OCI-LY3 (cell line): Measurements from ENCODE around the gene TMEM39A.

Experiments
- H2AFZ ChIP-seq: fragments of 200-600, 300-600 bp; shearing (Covaris generic); 2 replicates; pipeline ENCODE4 v1.6.0; 2014; ENCODE audit warnings: antibody characterized with exemption, low read depth, low read length
- H3K27ac ChIP-seq: fragments of 200-600, 300-600 bp; sonication (generic); 2 replicates; pipeline ENCODE4 v1.5.1; 2014; ENCODE audit warnings: mild to moderate bottlenecking, low read length, moderate library complexity, mixed read lengths
- H3K27me3 ChIP-seq: fragments of 200-600, 300-600 bp; sonication (generic); 2 replicates; pipeline ENCODE4 v1.6.1; 2014; ENCODE audit warnings: low read depth, low read length, mixed read lengths
- H3K36me3 ChIP-seq: fragments of 200-600, 300-600 bp; sonication (generic); replicated peaks from 2 replicates; pipeline ENCODE3; 2014; ENCODE audit warnings: low read depth, low read length, mixed read lengths
- H3K4me1 ChIP-seq: fragments of 300-600, 200-600 bp; sonication (generic); 2 replicates; pipeline ENCODE4 v1.6.1; 2014; ENCODE audit warnings: low read length, mixed read lengths
- H3K4me2 ChIP-seq: fragments of 200-600, 300-600 bp; sonication (generic); 2 replicates; pipeline ENCODE4 v1.6.1; 2014; ENCODE audit warnings: low read length, mixed read lengths
- H3K4me3 ChIP-seq: fragments of 300-600, 200-600 bp; sonication (generic); 2 replicates; pipeline ENCODE4 v1.5.1; 2014; ENCODE audit warnings: antibody characterized with exemption, mild to moderate bottlenecking, low read length, moderate library complexity
- H3K79me2 ChIP-seq: fragments of 300-600, 200-600 bp; shearing (Covaris generic); 2 replicates; pipeline ENCODE4 v1.6.1; 2014; ENCODE audit warnings: mild to moderate bottlenecking, low read length, mixed read lengths
- H3K9ac ChIP-seq: fragments of 300-600, 200-600 bp; shearing (Covaris generic); 2 replicates; pipeline ENCODE4 v1.6.0; 2014; ENCODE audit warnings: mild to moderate bottlenecking, low read length, moderate library complexity
- H3K9me3 ChIP-seq: fragments of 200-600, 300-600 bp; shearing (Covaris generic); 2 replicates; pipeline ENCODE4 v1.6.1; 2014; ENCODE audit warnings: low read length, mixed read lengths; ENCODE audit not compliant: insufficient read depth
- H4K20me1 ChIP-seq: fragments of 200-600, 300-600 bp; sonication (generic); 2 replicates; pipeline ENCODE4 v1.6.1; 2016; ENCODE audit warnings: low read length, mixed read lengths; ENCODE audit not compliant: insufficient read depth
- EZH2phosphoT487 ChIP-seq: fragments of 200-600 bp; shearing (Covaris generic); IDR thresholded peaks from 2 replicates; pipeline ENCODE4 v1.6.1; 2018; ENCODE audit warnings: antibody characterized with exemption, mixed run types, low read depth
- TF ChIP-seq, protein P1 (sequence below): fragments of 200-600, 300-600 bp; sonication (generic); IDR thresholded peaks from 2 replicates; pipeline ENCODE4 v1.5.1; 2014; ENCODE audit warnings: antibody characterized with exemption, low read length, low read depth

TMEM39A gene

DNA sequence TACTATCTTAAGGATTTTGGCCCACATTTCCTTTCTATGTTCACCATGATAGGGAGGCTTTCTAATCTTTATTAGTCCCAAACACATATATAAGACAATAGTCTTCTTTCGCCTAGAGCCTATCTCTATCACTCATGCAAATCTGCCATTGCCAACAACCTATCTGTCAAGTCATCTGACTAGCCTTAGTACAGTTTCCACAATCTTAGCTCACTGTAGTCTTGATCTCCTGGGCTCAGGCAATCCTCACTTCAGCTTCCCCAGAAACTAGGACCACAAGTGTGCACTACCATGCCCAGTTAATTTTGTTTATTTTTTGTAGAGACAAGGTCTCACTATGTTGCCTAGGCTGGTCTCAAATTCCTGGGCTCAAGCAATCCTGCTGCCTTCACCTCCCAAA is 6.9 kb downstream of the TMEM39A start:
- Histone ChIP-seq H3K4me1 (no peaks in the 10 kb centered on the region), H3K4me3 (no peak overlapping the region), H3K9me3 (no peaks in the 10 kb centered on the region), H2AFZ (no peak overlapping the region), H3K36me3 (peaks cover 71% of the 10 kb centered on the region), H3K27me3 (no peaks in the 10 kb centered on the region), H4K20me1 (no peaks in the 10 kb centered on the region; the same call in 1 of the 2 replicates), H3K27ac (no peak overlapping the region), H3K9ac (no peak overlapping the region), H3K79me2 (peaks cover 39% of the 10 kb centered on the region), H3K4me2 (no peak overlapping the region)
- TF ChIP-seq EZH2phosphoT487 = no peak
- TF ChIP-seq, protein P1, sequence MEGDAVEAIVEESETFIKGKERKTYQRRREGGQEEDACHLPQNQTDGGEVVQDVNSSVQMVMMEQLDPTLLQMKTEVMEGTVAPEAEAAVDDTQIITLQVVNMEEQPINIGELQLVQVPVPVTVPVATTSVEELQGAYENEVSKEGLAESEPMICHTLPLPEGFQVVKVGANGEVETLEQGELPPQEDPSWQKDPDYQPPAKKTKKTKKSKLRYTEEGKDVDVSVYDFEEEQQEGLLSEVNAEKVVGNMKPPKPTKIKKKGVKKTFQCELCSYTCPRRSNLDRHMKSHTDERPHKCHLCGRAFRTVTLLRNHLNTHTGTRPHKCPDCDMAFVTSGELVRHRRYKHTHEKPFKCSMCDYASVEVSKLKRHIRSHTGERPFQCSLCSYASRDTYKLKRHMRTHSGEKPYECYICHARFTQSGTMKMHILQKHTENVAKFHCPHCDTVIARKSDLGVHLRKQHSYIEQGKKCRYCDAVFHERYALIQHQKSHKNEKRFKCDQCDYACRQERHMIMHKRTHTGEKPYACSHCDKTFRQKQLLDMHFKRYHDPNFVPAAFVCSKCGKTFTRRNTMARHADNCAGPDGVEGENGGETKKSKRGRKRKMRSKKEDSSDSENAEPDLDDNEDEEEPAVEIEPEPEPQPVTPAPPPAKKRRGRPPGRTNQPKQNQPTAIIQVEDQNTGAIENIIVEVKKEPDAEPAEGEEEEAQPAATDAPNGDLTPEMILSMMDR = no peak

DNA sequence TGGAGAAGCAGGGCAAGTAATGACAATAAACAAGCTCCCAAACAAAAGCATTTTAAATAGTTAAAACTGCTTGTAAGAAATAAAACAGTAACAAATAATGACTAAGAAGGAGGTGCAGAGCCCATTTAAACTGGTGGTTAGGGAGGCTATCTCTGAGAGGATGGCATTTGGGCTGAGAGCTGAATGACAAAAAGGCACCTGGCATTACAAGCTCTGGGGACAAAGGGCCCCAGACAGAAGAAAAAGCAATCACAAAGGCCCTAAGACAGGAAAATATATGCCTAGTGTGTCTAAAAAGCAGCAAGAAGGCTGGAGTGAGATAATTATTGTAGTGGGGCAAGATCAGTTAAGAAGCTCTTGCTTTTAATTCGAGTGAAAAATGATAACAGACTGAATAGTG is 9.6 kb downstream of the TMEM39A start:
- Histone ChIP-seq H3K4me1 (no peaks in the 10 kb centered on the region), H3K4me2 (no peak overlapping the region), H3K4me3 (no peak overlapping the region), H2AFZ (no peak overlapping the region), H3K27me3 (no peaks in the 10 kb centered on the region), H3K9me3 (no peaks in the 10 kb centered on the region), H3K79me2 (peaks cover 17% of the 10 kb centered on the region), H3K36me3 (peaks cover 64% of the 10 kb centered on the region), H4K20me1 (no peaks in the 10 kb centered on the region; the same call in 1 of the 2 replicates), H3K27ac (no peak overlapping the region), H3K9ac (no peak overlapping the region)
- TF ChIP-seq EZH2phosphoT487 = no peak

DNA sequence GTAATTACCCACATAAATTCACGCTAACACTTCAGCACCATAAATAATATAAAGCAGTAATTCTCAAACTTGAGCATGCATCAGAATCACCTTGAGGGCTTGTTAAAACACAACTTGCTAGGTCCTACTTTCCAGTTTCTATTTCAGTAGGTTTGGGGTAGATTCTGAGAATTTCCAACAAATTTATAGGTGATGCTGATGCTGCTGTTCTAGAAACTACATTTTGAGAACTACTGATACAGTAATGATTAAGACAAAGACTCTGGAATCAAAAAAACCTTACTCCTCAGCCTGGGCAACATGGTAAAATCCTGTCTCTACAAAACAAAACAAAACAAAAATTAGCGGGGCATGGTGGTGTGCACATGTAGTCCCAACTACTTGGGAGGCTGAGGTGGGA is 18.8 kb downstream of the TMEM39A start:
- TF ChIP-seq EZH2phosphoT487 = no peak
- TF ChIP-seq, protein P1 = no peak
- Histone ChIP-seq H3K4me3 (no peak overlapping the region), H3K36me3 (peaks cover 71% of the 10 kb centered on the region), H3K27me3 (no peaks in the 10 kb centered on the region), H3K79me2 (0 out of 2 replicates have a peak, but pooled peaks cover 3% of the 10 kb centered on the region), H3K4me1 (no peaks in the 10 kb centered on the region), H2AFZ (no peak overlapping the region), H3K4me2 (no peak overlapping the region), H3K9me3 (no peaks in the 10 kb centered on the region), H3K27ac (no peak overlapping the region), H4K20me1 (no peaks in the 10 kb centered on the region), H3K9ac (no peak overlapping the region)

DNA sequence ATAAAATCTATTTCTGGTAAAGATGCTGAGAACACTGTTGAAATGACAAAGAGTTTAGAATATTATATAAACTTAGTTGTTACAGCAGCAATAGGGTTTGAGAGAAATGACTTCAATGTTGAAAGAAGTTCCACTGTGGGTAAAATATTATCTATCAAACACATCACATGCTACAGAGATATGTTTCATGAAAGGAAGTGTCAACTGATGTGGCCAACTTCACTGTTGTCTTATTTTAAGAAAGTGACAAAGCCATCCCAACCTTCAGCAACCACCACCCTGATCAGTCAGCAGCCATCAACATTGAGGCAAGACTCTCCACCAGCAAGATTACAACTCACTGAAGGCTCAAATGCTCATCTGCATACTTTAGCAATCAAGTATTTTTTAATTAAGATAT is 20.2 kb downstream of the TMEM39A start:
- H2AFZ ChIP-seq = no peak overlapping the region
- no peaks in the 10 kb centered on the region for H3K4me1 ChIP-seq
- no peaks in the 10 kb centered on the region for H3K27me3 ChIP-seq
- H4K20me1 ChIP-seq = no peaks in the 10 kb centered on the region
- no peak overlapping the region for H3K4me3 ChIP-seq
- no peak for TF ChIP-seq EZH2phosphoT487
- TF ChIP-seq, protein P1 = no peak
- H3K27ac ChIP-seq = no peak overlapping the region
- peaks cover 63% of the 10 kb centered on the region for H3K36me3 ChIP-seq
- H3K9me3 ChIP-seq = no peaks in the 10 kb centered on the region
- H3K4me2 ChIP-seq = no peak overlapping the region
- H3K79me2 ChIP-seq = 0 out of 2 replicates have a peak, but pooled peaks cover 3% of the 10 kb centered on the region
- no peak overlapping the region for H3K9ac ChIP-seq
